MM.1S (cell line): ENCODE results near the gene CSTF2T.

ENCODE experiments used
- EZH2 ChIP-seq: fragments of 300-600 bp; sonication (generic); optimal IDR thresholded peaks from 2 replicates; pipeline ENCODE3; 2017; ENCODE audit warnings: low read depth, mild to moderate bottlenecking, antibody characterized with exemption, low read length, mixed read lengths
- EZH2phosphoT487 ChIP-seq: fragments of 300-600 bp; sonication (generic); IDR thresholded peaks from 2 replicates; pipeline ENCODE4 v1.6.1; 2018; ENCODE audit warnings: antibody characterized with exemption, low read length
- TF ChIP-seq, protein P1 (sequence below): fragments of 300-600 bp; sonication (generic); IDR thresholded peaks from 2 replicates; pipeline ENCODE4 v1.5.1; 2016; ENCODE audit warnings: antibody characterized with exemption, low read length, mixed read lengths

DNA sequence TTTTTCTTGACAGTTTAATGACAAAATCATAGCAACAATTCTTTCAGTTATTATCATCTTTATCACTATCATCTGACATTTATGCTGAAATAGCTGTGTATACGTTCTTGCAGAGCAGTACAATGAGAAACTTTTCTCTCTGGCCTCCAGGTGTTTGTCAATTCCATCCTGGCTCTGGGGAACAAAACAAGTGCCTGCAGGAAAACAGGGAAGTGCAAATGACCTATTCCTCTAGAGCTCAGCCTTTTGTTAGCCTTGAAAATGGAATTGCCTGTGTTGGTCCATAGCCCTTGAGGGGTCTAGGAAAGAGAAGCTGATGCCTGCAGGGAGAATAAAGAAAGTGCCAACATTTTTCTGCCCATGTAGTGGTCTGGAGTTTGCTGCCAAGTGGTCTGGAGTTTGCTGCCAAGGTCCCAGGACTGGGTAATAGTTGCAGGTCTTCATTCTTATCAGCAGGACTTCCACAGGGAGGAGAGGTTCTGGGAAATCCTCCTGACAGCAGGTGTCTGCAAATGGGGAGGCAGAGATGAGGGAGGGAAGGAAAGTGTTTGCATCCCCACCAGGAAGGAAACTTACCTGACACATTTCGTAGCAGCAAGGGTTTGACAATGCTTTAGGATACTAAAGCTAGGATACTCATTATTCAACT lies 10.1 kb upstream of the CSTF2T start:
- TF ChIP-seq EZH2 (no peak), EZH2phosphoT487 (no peak)
- TF ChIP-seq, protein P1, sequence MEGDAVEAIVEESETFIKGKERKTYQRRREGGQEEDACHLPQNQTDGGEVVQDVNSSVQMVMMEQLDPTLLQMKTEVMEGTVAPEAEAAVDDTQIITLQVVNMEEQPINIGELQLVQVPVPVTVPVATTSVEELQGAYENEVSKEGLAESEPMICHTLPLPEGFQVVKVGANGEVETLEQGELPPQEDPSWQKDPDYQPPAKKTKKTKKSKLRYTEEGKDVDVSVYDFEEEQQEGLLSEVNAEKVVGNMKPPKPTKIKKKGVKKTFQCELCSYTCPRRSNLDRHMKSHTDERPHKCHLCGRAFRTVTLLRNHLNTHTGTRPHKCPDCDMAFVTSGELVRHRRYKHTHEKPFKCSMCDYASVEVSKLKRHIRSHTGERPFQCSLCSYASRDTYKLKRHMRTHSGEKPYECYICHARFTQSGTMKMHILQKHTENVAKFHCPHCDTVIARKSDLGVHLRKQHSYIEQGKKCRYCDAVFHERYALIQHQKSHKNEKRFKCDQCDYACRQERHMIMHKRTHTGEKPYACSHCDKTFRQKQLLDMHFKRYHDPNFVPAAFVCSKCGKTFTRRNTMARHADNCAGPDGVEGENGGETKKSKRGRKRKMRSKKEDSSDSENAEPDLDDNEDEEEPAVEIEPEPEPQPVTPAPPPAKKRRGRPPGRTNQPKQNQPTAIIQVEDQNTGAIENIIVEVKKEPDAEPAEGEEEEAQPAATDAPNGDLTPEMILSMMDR: no peak
